ENCODE measurements around the gene F2.
A peak's percentile ranks its signal among the peaks of the same experiment; 100 is the strongest.
"Not testable (repeated sequence)": the region's sequence is repeated elsewhere in the genome, so short reads cannot be mapped to it uniquely, and the experiment has no call there.

Gene F2

GRCh38 chr11:46719048-46719542 is at the start of gene F2:
Gene F2, plus strand, starts transcription at chr11:46719213. Its CDS starts 23 bp downstream, at chr11:46719236.
- FAIRE-seq, result no peak

- no peak for FAIRE-seq
Observed at GRCh38 chr11:46669711-46670139, 49.3 kb upstream of the F2 start.

- FAIRE-seq, result not testable (repeated sequence)
Observed at GRCh38 chr11:46670521-46670920, 48.5 kb upstream of the F2 start.

GRCh38 chr11:46671958-46672315 is 47.1 kb upstream of the F2 start:
- FAIRE-seq, result no peak

GRCh38 chr11:46672381-46672839 is 46.6 kb upstream of the F2 start:
- no peak for FAIRE-seq

GRCh38 chr11:46673713-46674462 is 45.1 kb upstream of the F2 start:
- no peak for FAIRE-seq

GRCh38 chr11:46674463-46675287 is 44.3 kb upstream of the F2 start:
- FAIRE-seq, result peak; percentile 43

- FAIRE-seq, result no peak
Observed at GRCh38 chr11:46675288-46675851, 43.6 kb upstream of the F2 start.

GRCh38 chr11:46675949-46676348 is 43.1 kb upstream of the F2 start:
- FAIRE-seq, result no peak

GRCh38 chr11:46676436-46677158 is 42.4 kb upstream of the F2 start:
- FAIRE-seq, result no peak

GRCh38 chr11:46677169-46677568 is 41.8 kb upstream of the F2 start:
- no peak for FAIRE-seq

- FAIRE-seq, result no peak
Observed at GRCh38 chr11:46677991-46678740, 40.8 kb upstream of the F2 start.

GRCh38 chr11:46678741-46679130 is 40.3 kb upstream of the F2 start:
- FAIRE-seq, result no peak

- FAIRE-seq, result no peak
Observed at GRCh38 chr11:46679241-46680163, 39.5 kb upstream of the F2 start.

GRCh38 chr11:46680164-46680760 is 38.8 kb upstream of the F2 start:
- no peak for FAIRE-seq

- no peak for FAIRE-seq
Observed at GRCh38 chr11:46680815-46681214, 38.2 kb upstream of the F2 start.

- no peak for FAIRE-seq
Observed at GRCh38 chr11:46681814-46682213, 37.2 kb upstream of the F2 start.

GRCh38 chr11:46682773-46683752 is 36.0 kb upstream of the F2 start:
- FAIRE-seq, result no peak

- FAIRE-seq, result peak; percentile 86
Observed at GRCh38 chr11:46684367-46684766, 34.6 kb upstream of the F2 start.
